Measurements from ENCODE around the gene CAPZB.

The CAPZB gene

DNA sequence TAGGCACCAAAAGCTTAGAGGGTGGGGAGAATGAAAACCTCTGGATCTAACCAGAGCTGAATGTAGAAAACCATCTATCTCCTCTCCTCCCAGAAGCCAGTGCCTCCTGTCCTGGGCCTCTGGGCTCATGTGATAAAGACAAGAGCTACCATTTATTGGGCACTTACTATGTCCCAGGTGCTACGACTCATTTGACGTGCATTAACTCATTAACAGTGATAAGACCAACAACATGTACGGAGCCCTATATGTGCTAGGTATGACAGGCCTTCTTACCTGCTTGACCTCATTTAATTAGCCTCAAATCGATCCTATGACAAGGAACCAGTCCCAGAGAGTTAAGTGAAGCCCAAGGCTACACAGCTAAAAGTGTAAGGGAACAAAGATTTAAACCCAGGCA, 19.7 kb downstream of the CAPZB start:
- Histone ChIP-seq H3K9me3 (replicated peaks; ENCODE audit: low read length) (no peaks in the 10 kb centered on the region), H3K27me3 (ENCODE audit: control insufficient read depth, insufficient read depth, low read length) (no peaks in the 10 kb centered on the region), H3K4me1 (ENCODE audit: control insufficient read depth, insufficient read depth, low read length) (peaks cover 35% of the 10 kb centered on the region), H3K4me2 (ENCODE audit: low read length) (no peak overlapping the region), H3K9ac (ENCODE audit: low read depth, low read length) (no peak overlapping the region), H3K36me3 (ENCODE audit: insufficient read depth, low read length) (peaks cover 13% of the 10 kb centered on the region), H3K4me3 (ENCODE audit: low read length) (no peak overlapping the region)

DNA sequence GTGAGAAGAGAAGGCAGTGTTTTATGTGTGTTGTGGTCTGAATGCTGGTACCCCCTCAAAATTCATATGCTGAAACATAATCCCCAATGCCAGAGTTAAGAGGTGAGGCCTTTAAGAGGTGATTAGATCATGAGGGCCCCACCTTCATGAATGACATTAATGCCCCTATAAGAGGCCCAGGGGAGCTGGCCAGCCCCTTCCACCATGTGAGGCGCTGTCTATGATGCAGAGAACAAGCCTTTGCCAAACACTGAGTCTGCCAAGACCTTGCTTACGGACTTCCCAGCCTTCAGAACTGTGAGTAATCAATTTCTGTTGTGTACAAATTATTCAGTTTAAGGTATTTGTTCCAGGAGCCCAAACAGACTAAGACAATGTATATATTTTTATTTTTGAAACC, 20.2 kb downstream of the CAPZB start:
- H3K9me3 ChIP-seq (replicated peaks; ENCODE audit: low read length), result no peaks in the 10 kb centered on the region
- H3K4me1 ChIP-seq (ENCODE audit: control insufficient read depth, insufficient read depth, low read length), result peaks cover 37% of the 10 kb centered on the region
- no peak overlapping the region for H3K4me2 ChIP-seq (ENCODE audit: low read length)

DNA sequence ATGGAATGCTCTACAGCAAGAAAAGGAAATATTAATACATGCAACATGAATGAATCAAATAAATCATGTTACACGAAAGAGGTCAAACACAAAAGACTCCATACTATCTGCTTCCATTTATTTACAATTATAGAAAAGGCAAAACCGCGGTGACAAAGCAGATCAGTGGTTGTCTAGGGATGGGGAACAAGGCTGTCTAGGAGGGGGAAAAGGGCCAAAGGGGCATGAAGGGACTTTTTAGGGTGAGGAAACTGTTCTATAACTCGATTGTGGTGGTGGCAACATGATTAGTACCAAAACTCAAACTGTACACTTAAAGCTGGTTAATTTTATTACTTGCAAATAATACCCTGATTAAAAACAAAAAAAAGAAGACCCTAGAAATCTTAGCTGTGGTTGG, 20.6 kb downstream of the CAPZB start:
- H3K4me2 ChIP-seq (ENCODE audit: low read length), result no peak overlapping the region
- peaks cover 35% of the 10 kb centered on the region for H3K4me1 ChIP-seq (ENCODE audit: control insufficient read depth, insufficient read depth, low read length)
- H3K9me3 ChIP-seq (replicated peaks; ENCODE audit: low read length), result no peaks in the 10 kb centered on the region
- no peak overlapping the region for H3K4me3 ChIP-seq (ENCODE audit: low read length)
- H3K9ac ChIP-seq (ENCODE audit: low read depth, low read length), result no peak overlapping the region
- peaks cover 13% of the 10 kb centered on the region for H3K36me3 ChIP-seq (ENCODE audit: insufficient read depth, low read length)
- no peaks in the 10 kb centered on the region for H3K27me3 ChIP-seq (ENCODE audit: control insufficient read depth, insufficient read depth, low read length)

More for the DNA sequence above, 20.2 kb downstream of the CAPZB start:
- H3K4me3 ChIP-seq (ENCODE audit: low read length), result no peak overlapping the region
- H3K27me3 ChIP-seq (ENCODE audit: control insufficient read depth, insufficient read depth, low read length), result no peaks in the 10 kb centered on the region
- peaks cover 13% of the 10 kb centered on the region for H3K36me3 ChIP-seq (ENCODE audit: insufficient read depth, low read length)
- no peak overlapping the region for H3K9ac ChIP-seq (ENCODE audit: low read depth, low read length)

DNA sequence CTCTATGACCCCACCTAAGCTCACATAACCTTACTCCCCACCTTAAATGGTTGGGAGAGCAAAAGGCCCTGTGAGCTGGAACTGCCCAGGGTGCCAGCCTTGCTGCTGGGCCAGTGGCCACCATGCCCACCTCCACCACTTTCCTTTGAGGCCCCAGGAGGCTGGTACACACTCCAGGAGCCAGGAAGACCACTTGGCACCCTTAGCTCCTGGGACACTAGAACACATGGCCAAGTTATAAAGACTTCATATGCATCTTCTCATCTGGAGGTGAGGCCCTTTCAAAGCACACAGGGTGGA, 21.9 kb downstream of the CAPZB start:
- no peak overlapping the region for H3K4me3 ChIP-seq (ENCODE audit: low read length)
- H3K36me3 ChIP-seq (ENCODE audit: insufficient read depth, low read length), result peaks cover 7% of the 10 kb centered on the region

DNA sequence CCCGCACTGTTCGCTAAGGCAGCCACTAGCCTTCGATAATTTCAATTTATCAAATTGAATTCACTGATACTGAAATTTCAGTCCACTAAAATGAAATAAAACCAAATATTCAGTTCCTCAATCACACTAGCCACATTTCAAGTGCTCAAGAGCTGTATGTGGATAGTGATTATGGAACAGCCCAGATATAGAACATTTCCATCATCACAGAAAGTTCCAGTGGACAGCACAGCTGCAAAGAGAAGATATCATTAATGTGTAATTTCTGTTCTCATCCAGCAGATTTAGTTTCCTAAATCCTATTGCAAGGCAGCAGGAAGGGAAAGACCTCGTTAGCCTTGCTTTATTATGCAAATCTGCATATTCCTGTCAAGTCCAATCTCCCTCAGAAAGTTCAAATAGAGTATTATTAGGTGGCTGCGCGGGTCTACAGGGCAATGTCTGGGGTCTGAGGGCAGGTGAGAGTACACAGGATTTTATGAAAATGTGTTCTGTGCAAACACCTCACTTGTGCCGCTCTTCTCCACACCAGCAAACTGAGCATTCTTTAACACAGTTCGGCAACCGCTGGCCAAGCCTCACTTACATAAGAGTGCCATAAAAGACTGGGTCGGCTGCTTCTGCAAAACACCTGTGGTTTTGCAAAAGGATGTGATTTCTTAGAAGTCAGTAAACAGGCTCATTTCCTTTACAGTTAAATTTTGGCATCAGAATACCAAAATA, 22.4 kb downstream of the CAPZB start:
- Histone ChIP-seq H3K9ac (ENCODE audit: low read depth, low read length) (no peak overlapping the region), H3K4me3 (ENCODE audit: low read length) (no peak overlapping the region), H3K4me2 (ENCODE audit: low read length) (no peak overlapping the region), H3K9me3 (replicated peaks; ENCODE audit: low read length) (no peaks in the 10 kb centered on the region), H3K4me1 (ENCODE audit: control insufficient read depth, insufficient read depth, low read length) (peaks cover 24% of the 10 kb centered on the region), H3K27me3 (ENCODE audit: control insufficient read depth, insufficient read depth, low read length) (no peaks in the 10 kb centered on the region), H3K36me3 (ENCODE audit: insufficient read depth, low read length) (peaks cover 7% of the 10 kb centered on the region)

More for the DNA sequence above, 21.9 kb downstream of the CAPZB start:
- H3K27me3 ChIP-seq (ENCODE audit: control insufficient read depth, insufficient read depth, low read length), result no peaks in the 10 kb centered on the region
- H3K9ac ChIP-seq (ENCODE audit: low read depth, low read length), result no peak overlapping the region
- H3K4me2 ChIP-seq (ENCODE audit: low read length), result no peak overlapping the region
- no peaks in the 10 kb centered on the region for H3K9me3 ChIP-seq (replicated peaks; ENCODE audit: low read length)
- H3K4me1 ChIP-seq (ENCODE audit: control insufficient read depth, insufficient read depth, low read length), result peaks cover 28% of the 10 kb centered on the region

DNA sequence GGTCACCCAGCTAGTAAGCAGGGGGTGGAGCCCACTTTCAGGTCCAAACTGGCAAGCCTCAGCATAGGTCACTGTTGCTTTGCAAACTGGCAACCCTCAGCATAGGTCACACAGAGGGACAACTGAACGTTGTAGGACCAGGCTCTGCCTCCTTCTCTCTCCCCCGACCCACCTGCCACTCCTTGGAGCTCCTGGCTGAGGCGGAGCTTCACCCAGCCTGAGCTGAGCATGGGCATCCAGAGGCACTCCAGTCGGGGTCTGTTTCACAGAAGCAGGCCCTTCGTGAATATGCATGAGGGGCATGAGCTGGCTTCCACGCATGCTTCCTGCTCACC, 24.2 kb downstream of the CAPZB start:
- Histone ChIP-seq H3K4me1 (ENCODE audit: control insufficient read depth, insufficient read depth, low read length) (peaks cover 40% of the 10 kb centered on the region), H3K9ac (ENCODE audit: low read depth, low read length) (no peak overlapping the region), H3K4me3 (ENCODE audit: low read length) (no peak overlapping the region), H3K27me3 (ENCODE audit: control insufficient read depth, insufficient read depth, low read length) (no peaks in the 10 kb centered on the region), H3K36me3 (ENCODE audit: insufficient read depth, low read length) (peaks cover 7% of the 10 kb centered on the region), H3K4me2 (ENCODE audit: low read length) (no peak overlapping the region), H3K9me3 (replicated peaks; ENCODE audit: low read length) (no peaks in the 10 kb centered on the region)

DNA sequence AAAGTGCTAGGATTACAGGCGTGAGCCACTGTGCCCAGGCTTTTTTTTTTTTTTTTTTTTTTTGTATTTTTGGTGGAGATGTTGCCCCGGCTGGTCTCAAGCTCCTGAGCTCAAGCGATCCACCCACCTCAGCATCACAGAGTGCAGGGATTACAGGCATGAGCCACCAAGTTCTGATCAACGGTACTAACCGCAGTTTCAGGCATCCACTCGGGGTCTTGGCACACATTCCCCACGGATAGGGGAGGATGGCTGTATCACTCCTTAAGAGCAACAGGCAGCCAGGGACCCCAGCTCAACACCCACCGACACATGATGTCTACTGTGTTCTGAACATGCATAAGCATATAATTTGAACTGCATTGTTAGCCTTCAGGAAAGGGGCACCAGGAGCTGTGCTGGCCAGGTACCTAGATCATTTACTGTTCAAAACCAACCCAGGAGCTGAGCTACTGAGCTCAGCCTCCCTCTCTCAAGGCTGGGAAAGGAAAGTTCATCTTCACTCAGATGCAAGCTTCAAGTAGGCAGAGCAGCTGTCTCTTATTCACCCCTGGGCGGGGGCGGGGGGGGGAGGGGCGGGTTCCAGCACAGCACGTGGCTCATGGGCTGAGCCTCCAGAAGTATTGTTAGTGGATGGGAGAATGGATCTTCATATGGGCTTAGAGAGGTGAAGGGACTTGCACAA, 24.7 kb downstream of the CAPZB start:
- no peaks in the 10 kb centered on the region for H3K27me3 ChIP-seq (ENCODE audit: control insufficient read depth, insufficient read depth, low read length)
- no peak overlapping the region for H3K4me3 ChIP-seq (ENCODE audit: low read length)
- peak overlapping the region; percentile 7 for H3K4me2 ChIP-seq (ENCODE audit: low read length)
- H3K4me1 ChIP-seq (ENCODE audit: control insufficient read depth, insufficient read depth, low read length), result peaks cover 40% of the 10 kb centered on the region
- H3K9me3 ChIP-seq (replicated peaks; ENCODE audit: low read length), result no peaks in the 10 kb centered on the region
- H3K9ac ChIP-seq (ENCODE audit: low read depth, low read length), result no peak overlapping the region
- H3K36me3 ChIP-seq (ENCODE audit: insufficient read depth, low read length), result peaks cover 7% of the 10 kb centered on the region

DNA sequence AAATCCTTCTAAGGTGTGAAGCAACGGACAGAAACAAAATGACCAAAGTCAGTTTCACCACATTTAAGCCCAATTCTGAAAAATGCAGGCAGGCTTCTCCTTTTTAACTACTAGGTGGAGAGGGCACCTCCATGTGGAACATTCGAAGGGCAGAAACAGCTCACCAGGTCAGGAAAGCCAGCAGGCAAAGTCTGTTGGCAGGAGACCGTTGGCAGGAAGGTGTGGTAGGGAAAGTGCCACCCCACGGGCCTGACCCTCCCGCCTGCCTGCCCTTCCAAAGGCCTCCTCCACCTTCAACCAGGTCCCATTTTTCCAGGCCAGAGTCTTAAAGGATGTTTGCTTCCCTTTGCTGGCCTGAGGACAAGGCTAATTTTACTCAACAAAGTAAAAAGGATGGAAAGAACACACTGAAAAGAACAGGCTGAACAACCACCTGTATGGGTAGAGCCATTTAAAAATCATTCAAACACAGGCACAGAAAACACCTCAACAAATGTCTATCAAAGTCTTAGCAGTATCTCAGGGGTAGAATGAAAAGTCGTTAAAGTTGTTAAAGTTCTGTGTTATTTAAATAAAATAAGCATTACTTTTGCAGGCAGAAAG, 26.4 kb downstream of the CAPZB start:
- Histone ChIP-seq H3K4me1 (ENCODE audit: control insufficient read depth, insufficient read depth, low read length) (peaks cover 45% of the 10 kb centered on the region), H3K4me2 (ENCODE audit: low read length) (no peak overlapping the region), H3K4me3 (ENCODE audit: low read length) (no peak overlapping the region), H3K36me3 (ENCODE audit: insufficient read depth, low read length) (peaks cover 4% of the 10 kb centered on the region), H3K27me3 (ENCODE audit: control insufficient read depth, insufficient read depth, low read length) (no peaks in the 10 kb centered on the region), H3K9me3 (replicated peaks; ENCODE audit: low read length) (no peaks in the 10 kb centered on the region), H3K9ac (ENCODE audit: low read depth, low read length) (no peak overlapping the region)

DNA sequence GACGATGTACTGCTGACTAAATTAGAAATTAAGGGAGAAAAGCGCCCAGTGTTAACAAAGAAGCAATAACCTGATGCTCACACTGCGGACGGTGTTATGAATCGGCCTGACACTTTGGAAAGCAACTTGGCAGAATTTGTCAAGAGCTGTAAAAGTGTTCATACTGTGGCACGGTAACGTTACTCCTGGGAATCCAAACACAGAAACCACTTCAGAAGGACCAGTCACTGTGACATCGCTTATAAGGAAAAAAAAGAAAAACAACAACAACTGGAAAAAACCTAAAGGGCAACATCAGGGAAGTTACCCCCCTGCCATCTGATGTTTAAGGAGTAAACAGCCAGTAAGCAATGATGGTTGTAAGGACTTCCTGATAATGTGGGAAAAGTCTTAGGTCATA, 27.7 kb downstream of the CAPZB start:
- no peaks in the 10 kb centered on the region for H3K27me3 ChIP-seq (ENCODE audit: control insufficient read depth, insufficient read depth, low read length)
- no peak overlapping the region for H3K9ac ChIP-seq (ENCODE audit: low read depth, low read length)
- H3K4me2 ChIP-seq (ENCODE audit: low read length), result peak overlapping the region; percentile 12
- no peaks in the 10 kb centered on the region for H3K9me3 ChIP-seq (replicated peaks; ENCODE audit: low read length)
- peaks cover 58% of the 10 kb centered on the region for H3K4me1 ChIP-seq (ENCODE audit: control insufficient read depth, insufficient read depth, low read length)
- no peak overlapping the region for H3K4me3 ChIP-seq (ENCODE audit: low read length)
- no peaks in the 10 kb centered on the region for H3K36me3 ChIP-seq (ENCODE audit: insufficient read depth, low read length)

DNA sequence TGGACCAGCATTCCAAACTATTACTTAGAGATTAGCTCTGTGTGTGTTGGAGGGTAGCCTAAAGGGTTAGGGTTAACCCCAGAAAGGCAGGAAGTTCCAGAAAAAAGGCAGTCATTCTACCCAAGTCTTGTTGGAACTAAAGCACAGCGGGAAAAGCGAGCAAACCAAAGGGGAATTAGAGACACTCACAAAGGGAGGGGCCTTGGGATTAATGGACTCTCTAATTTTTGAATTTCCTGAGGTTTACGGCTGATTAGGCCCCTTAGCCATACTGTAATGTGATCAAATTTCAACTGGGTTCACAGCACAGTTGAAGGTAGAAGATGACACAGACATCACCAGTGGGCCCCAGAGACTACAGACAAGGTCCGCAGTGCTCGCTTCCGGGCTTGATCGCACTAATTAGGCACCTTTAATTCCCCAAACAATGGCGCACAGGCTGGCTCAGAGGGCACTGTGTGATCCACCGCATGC, 28.3 kb downstream of the CAPZB start:
- H3K27me3 ChIP-seq (ENCODE audit: control insufficient read depth, insufficient read depth, low read length), result no peaks in the 10 kb centered on the region
- peak overlapping the region; percentile 12 for H3K4me2 ChIP-seq (ENCODE audit: low read length)
- H3K4me3 ChIP-seq (ENCODE audit: low read length), result no peak overlapping the region
- H3K9ac ChIP-seq (ENCODE audit: low read depth, low read length), result no peak overlapping the region
- H3K4me1 ChIP-seq (ENCODE audit: control insufficient read depth, insufficient read depth, low read length), result peaks cover 64% of the 10 kb centered on the region
- H3K36me3 ChIP-seq (ENCODE audit: insufficient read depth, low read length), result no peaks in the 10 kb centered on the region
- no peaks in the 10 kb centered on the region for H3K9me3 ChIP-seq (replicated peaks; ENCODE audit: low read length)

DNA sequence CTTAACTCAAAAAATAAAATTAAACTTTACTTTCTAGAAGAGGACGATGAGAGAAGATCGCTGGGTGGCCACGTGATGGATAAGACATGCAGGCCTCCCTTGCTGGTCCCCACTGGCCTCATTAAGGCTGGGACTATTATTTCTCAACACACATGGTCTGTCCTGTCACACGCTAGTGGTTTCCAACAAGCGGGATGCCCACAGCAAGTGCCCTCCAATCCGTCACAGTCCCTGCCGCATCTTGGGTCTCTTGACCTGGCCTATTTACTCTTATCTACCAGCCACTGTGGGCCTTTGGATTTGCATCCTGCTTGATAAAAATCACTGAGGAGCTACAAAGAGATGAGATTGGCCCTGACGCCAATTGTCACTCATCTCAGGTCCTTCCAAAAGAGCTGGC, 30.0 kb downstream of the CAPZB start:
- no peak overlapping the region for H3K9ac ChIP-seq (ENCODE audit: low read depth, low read length)
- H3K4me3 ChIP-seq (ENCODE audit: low read length), result no peak overlapping the region
- peaks cover 70% of the 10 kb centered on the region for H3K4me1 ChIP-seq (ENCODE audit: control insufficient read depth, insufficient read depth, low read length)
- no peak overlapping the region for H3K4me2 ChIP-seq (ENCODE audit: low read length)
- no peaks in the 10 kb centered on the region for H3K36me3 ChIP-seq (ENCODE audit: insufficient read depth, low read length)
- H3K9me3 ChIP-seq (replicated peaks; ENCODE audit: low read length), result no peaks in the 10 kb centered on the region
- H3K27me3 ChIP-seq (ENCODE audit: control insufficient read depth, insufficient read depth, low read length), result no peaks in the 10 kb centered on the region
